ENCODE results near the gene HK1. TPM values are rescaled to one million over a fixed set of nuclear protein-coding genes. Genes with fewer than 3 reads are reported as not detected.
A peak's percentile ranks its signal among the peaks of the same experiment; 100 is the strongest.

Gene HK1
- total RNA-seq, 1 experiment from 2014 or later, result 102 TPM

DNA sequence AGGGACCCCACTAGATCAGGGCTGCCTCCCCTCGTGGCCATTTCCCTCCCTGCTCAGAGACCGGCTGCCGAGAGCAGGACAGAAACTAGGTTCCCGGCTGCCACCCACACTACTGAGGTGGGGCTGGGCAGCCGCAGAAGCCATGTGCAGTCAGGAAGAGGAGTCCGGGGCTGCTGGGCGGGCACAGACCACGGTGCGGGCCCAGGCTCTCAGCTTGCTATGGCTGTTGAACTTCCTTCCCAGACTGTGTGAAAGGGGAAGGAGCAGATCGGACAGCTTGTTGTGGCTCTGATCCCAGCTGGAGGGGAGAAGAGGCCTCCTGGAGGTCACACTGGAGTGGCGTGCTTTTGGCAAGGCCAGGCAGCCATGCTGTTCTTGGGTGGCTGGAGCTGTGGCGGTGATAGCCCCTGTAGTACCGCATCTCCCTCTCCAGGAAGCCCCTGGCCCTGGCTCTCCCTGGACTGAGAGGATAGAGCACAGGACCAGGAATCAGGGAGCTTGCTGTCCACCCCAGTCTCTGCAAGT lies 56.8 kb downstream of the HK1 start:
- DNase-seq (ENCODE audit: low read depth), result no peak
- in situ Hi-C loops (cut with HindIII; ENCODE audit: low pct_unique_long_range_greater_than_20kb, low sequenced_read_pairs), result no loop called here

DNA sequence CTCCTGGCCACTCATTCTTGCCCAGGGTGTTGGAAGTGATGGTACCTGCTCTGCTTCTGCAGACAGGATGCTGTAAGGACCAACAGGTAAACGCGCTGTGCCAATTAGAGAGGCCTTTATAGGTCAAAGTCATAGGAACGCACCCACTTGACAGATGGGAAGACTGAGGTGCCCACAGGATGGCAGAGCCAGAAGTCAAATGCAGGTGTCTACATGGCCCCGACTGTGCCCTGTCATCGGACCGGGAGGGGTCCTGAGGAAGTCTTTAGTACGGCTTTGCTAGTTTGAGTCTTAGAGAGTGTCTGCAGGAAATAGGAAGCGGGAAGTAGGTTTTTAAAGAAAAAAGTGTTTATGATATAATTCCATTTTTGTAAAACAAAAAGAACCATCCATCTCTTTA lies 57.3 kb downstream of the HK1 start:
- in situ Hi-C loops (cut with HindIII; ENCODE audit: low pct_unique_long_range_greater_than_20kb, low sequenced_read_pairs), result no loop called here
- no peak for DNase-seq (ENCODE audit: low read depth)

DNA sequence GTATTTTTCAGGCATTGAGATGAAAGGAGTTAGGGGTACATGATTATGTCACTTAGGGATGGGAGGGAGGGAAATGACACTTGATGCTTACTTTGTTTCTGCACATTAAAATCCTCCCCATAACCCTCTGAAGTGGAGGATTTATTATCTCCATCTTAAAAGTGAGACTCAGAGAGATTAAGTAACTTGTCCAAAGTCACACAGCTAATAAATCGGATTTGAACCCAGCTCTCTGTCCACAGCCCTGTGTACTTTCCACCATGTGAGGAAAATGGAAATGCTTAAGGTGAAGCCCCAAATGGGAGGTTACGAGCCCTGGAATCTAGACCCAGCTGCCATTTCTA lies 58.6 kb downstream of the HK1 start:
- in situ Hi-C loops (cut with HindIII; ENCODE audit: low pct_unique_long_range_greater_than_20kb, low sequenced_read_pairs), result no loop called here
- no peak for DNase-seq (ENCODE audit: low read depth)

DNA sequence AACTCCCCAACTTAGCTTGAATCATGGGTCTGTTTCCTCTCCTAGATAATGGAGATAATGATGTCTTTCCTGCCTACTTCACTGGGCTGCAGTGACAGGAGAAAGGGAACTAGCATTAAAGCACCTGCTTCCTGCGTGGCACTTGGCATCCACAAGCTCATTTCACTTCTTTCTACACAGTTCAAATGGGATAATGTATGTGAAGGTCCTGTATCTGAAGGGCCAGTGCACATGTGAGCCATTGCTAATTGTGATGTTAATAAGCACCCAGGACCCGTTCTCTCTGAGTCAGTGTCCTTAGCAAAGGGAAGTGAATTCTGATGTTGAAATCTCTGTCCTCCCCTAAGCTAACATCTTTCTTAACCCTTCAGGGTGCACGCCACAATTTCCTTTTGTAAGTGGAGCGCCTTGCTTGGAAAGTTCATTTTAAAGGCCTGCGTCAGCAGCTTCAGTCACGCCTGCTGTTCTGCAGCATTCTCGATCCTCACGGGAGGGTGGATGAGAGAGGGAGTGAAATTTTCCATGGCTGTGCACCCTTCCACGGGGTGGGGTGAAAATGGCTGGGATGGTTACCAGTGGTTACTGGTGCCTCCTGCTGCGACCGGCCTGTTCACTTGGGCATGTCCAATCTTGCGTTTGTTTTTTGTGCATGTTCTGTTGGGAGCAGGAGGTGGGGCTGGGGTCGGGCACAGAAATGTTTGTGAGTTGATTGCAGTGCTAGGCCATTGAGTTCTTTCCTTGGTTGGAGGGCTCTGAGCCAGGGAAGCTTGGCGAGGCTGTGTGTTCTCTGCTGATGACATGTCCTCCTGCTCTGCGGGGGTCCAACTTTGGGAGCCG lies 59.2 kb downstream of the HK1 start:
- in situ Hi-C loops (cut with HindIII; ENCODE audit: low pct_unique_long_range_greater_than_20kb, low sequenced_read_pairs), result no loop called here

DNA sequence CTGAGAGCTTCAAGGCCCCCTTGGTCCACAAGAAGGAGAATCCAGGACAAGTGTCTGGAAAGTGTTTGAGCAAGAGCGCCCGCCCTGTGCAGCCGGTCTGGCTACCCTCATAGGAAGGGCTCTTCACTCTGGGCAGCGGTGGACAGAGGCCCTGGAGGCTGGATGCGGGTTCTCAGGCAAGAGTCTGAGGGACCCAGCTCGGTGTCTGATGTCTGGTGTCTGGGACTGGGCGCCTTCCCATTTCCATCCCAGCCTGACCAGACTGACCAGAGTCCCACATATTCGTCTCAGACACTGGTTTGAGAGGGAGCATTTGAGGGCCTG lies 59.8 kb downstream of the HK1 start:
- in situ Hi-C loops (cut with HindIII; ENCODE audit: low pct_unique_long_range_greater_than_20kb, low sequenced_read_pairs), result no loop called here
- DNase-seq (ENCODE audit: low read depth), result no peak

More for the DNA sequence above, 59.2 kb downstream of the HK1 start:
- DNase-seq (ENCODE audit: low read depth), result peak; percentile 81

DNA sequence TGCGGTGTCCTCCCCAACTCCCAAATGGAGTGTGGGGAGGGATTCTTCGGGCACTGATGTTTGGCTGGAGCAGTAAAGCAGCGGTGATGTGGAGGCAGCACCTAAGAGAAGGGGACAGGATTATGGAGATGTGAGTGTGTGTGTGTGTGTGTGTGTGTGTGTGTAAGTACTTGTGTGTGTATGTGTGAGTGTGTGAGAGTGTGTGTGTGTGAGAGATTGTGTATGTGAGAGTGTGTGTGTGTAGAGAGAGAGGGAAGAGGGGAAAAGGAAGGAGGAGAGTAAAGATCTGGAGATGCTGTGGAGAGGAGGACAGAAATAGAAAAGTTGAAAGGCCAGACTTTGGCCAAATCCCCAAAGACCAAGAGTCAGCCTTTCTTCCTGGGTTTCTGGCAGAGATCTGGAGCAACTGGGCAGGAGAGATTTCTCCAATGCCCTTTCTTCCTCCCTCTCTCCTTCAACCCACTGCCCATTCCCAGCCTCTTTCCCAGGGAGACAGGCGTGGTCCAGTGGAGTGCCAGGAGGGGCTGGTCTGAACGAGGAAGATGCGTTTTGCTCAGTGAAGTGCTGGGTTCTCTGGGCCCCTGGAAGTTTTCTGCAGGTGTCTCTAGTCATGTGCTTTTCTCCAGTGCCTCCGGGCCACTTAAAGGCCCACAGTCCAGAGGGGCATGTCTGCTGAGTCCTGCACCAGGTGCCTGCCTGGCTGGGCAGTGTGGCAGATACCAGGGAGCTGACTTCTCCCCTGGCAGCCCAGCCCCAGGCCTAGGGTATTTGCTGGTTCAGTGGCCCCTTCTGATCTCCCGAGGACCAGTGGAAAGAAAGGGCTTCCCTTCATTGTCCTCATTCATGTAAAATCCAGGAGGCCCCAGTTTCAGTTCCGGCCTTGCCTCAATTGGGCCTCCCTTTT lies 60.5 kb downstream of the HK1 start:
- in situ Hi-C loops (cut with HindIII; ENCODE audit: low pct_unique_long_range_greater_than_20kb, low sequenced_read_pairs), result no loop called here
- no peak for DNase-seq (ENCODE audit: low read depth)

DNA sequence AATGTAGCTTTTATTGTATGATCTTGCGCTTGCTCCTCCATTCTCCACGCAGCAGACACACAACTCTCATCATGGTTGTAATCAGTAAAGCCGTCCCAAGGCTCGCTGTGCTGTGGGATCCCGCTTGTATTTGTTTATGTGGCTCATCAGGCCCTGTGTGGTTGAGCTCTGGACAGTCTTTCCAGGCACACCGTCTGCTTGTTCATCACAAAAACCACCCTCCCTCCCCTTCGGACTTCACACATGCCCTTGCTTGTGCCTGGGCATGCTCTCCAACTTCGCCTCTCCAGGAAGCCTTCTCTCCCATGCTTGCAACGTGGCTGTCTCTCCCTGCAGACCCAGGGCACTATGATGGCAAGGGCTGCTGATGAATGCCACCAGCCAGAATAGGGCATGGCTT lies 62.4 kb downstream of the HK1 start:
- DNase-seq (ENCODE audit: low read depth), result no peak
- in situ Hi-C loops (cut with HindIII; ENCODE audit: low pct_unique_long_range_greater_than_20kb, low sequenced_read_pairs), result no loop called here

DNA sequence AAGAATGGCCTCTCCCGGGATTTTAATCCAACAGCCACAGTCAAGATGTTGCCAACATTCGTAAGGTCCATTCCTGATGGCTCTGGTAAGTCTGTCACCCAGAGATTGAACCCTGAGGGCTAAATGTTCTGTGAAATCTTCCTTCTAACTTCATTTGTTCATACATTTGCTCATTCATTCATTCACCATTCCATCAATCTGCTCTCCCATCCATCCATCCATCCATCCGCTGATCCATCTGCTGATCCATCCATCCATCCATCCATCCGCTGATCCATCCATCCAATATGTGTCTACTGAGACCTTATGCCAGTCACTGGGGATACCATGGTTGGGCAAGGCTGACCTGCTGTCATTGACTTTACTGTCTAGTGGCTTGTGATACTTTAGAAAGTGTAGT lies 65.6 kb downstream of the HK1 start:
- in situ Hi-C loops (cut with HindIII; ENCODE audit: low pct_unique_long_range_greater_than_20kb, low sequenced_read_pairs), result no loop called here
- no peak for DNase-seq (ENCODE audit: low read depth)

DNA sequence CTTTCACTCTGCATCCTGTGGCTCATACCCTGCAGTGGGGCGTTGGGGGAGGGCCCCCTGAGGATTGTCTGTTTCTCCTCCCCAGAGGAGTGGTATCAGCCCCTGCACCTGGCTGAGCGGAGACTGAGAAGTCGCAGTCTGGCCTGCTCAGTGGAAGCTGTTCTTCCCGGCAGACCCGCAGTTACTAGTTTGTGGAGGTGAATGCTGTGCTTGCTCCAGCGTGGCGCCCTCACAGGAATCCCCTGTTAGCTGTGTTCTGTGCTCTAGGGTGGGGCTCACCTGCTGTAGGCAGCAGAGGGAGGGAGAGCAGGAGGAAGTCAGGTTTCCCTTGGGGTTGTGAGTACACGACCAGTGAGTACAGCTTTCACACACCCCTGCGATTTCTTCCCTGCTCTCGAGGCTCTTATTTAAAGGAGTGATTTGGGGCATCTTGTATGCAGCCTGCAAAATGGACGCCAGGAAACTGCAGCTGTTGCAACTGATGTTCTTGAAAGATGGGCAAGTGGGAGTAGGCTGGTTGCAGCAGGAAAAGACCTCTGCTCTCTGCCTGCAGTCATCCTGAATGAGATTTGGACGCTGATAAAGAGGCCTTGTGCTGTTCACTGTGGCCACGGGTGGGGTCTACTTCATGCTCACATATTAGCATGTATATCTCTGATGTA lies 66.4 kb downstream of the HK1 start:
- no peak for DNase-seq (ENCODE audit: low read depth)
- in situ Hi-C loops (cut with HindIII; ENCODE audit: low pct_unique_long_range_greater_than_20kb, low sequenced_read_pairs), result no loop called here

DNA sequence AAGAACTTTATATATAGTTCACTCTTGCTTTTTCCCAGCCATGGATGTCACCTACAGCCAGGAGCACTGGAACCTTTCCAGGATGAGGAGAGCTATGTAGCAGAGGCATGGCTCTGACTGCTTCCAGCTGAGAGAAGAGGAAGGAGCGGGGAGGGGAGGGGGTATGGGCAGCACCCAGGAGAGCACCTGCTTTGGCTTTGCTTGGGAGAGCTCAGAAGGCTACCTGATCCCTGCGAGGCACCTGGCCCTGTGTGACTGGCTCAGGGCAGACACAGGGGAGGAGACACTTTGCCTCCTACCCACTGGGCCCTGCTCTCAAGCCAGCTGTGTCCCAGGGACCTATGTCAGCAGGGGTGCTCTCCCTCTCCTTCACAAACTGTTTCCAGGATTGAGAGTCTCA lies 67.1 kb downstream of the HK1 start:
- in situ Hi-C loops (cut with HindIII; ENCODE audit: low pct_unique_long_range_greater_than_20kb, low sequenced_read_pairs), result no loop called here
- no peak for DNase-seq (ENCODE audit: low read depth)

DNA sequence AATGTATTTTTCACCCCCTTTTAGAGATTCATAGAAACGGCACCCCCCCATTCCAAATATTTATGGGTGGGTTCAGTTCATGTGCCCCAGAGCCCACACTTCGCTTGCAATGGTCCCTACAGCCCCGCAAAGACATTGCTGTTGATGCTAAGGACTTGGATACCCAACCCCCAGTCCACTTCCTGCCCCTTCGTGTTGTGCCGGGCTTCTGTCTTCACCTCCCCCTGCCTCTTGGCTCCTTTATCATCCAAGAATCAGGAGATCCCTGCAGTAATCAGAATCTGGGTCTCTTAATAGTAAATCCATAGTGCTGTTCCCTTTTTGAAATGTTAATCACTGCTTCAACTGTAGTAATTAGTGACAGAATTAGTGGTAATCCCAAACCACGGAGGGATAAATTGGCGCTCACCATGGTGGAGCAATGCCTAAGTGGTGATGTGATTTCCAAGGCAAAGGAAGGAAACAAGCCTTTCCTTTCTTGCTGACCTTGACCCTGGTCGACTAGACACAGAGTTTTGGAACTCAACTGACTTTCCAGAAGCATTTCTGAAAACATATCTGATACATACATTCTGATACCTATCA lies 67.7 kb downstream of the HK1 start:
- no peak for DNase-seq (ENCODE audit: low read depth)
- in situ Hi-C loops (cut with HindIII; ENCODE audit: low pct_unique_long_range_greater_than_20kb, low sequenced_read_pairs), result no loop called here

DNA sequence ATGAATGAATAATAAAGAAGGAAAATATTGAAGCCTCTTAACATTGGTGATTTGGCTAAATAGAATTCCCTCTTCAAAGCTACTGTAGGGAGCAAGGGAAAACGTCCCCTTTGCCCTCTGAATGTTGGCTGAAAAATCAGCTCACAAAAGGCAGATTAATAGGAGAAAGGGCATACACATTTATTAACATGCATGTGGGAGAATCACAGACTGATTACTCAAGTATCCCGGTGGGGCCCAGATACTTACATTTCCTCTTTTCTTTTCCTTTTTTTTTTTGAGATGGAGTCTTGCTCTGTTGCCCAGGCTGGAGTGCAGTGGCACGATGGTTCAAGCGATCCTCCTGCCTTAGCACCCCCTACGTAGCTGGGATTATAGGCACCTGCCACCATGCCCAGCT lies 68.5 kb downstream of the HK1 start:
- in situ Hi-C loops (cut with HindIII; ENCODE audit: low pct_unique_long_range_greater_than_20kb, low sequenced_read_pairs), result no loop called here
- no peak for DNase-seq (ENCODE audit: low read depth)

DNA sequence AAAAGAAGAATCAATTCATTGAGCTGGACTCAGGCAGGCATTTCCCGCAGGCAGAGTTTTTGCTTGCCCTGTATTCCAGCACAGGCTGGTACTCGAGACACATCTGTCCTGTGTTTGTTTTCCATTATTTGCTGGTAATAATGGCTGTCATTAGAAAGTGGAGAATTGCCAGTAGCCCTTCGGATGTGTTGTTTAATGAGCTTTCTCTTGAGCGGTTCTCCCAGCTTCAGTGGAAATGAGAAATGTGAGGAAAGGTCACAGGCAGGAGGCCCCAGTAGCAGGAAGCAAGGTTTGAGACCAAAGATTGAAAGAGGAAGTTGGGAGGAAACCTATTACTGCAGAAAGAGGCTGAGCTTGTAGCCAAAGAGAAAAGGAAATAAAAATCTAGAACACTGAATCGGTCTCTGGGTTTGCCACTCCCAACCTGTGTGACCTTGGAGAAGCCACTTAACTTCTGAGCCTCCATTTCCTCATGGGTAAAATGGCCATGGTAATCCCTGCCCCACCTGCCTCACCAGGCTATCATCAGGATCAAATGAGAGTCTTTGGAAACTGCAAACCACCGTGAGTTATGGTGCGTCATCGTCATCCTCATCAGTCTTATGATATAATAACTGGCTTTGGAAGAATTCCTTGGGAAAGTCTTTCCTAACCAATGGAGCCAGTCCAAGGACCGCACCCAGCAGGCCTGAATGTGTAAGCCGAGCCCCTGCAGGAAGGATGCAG lies 70.7 kb downstream of the HK1 start:
- DNase-seq (ENCODE audit: low read depth), result no peak
- in situ Hi-C loops (cut with HindIII; ENCODE audit: low pct_unique_long_range_greater_than_20kb, low sequenced_read_pairs), result no loop called here

DNA sequence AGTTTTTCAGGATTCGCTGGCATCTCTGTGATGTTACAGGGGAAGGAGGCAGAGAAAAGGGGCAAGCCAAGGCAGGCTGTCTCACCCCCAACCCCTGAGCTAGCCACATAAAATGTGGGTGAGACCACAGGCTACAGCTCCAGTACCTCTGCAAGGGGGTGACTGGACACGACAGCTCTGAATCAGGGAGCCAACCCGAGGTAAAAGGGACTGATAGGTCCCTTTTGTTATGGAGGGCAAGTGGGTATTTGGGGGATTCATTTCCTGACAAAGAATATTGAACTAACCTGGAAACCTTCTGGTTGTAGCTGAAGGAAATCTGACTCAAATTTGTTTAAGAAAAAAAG lies 71.2 kb downstream of the HK1 start:
- no peak for DNase-seq (ENCODE audit: low read depth)
- in situ Hi-C loops (cut with HindIII; ENCODE audit: low pct_unique_long_range_greater_than_20kb, low sequenced_read_pairs), result no loop called here

DNA sequence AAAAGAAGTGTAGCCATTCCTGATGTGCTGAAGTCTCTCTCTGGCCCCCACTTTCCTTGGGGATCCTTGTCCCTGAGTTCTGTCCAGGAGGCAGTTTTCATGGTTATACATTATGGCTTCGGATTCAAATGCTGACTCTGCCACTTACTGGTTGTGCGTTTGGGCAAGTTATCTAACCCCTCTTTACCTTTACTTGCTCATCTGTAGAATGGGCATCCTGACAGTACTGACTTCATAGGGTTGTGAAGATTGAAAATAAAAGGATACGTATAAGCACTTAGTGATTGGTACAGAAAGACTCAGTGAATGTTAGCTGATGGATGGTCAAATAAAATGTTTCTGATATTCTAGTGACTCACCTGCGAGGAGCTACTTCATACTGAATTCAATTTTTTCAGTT lies 73.3 kb downstream of the HK1 start:
- in situ Hi-C loops (cut with HindIII; ENCODE audit: low pct_unique_long_range_greater_than_20kb, low sequenced_read_pairs), result no loop called here
- DNase-seq (ENCODE audit: low read depth), result no peak

DNA sequence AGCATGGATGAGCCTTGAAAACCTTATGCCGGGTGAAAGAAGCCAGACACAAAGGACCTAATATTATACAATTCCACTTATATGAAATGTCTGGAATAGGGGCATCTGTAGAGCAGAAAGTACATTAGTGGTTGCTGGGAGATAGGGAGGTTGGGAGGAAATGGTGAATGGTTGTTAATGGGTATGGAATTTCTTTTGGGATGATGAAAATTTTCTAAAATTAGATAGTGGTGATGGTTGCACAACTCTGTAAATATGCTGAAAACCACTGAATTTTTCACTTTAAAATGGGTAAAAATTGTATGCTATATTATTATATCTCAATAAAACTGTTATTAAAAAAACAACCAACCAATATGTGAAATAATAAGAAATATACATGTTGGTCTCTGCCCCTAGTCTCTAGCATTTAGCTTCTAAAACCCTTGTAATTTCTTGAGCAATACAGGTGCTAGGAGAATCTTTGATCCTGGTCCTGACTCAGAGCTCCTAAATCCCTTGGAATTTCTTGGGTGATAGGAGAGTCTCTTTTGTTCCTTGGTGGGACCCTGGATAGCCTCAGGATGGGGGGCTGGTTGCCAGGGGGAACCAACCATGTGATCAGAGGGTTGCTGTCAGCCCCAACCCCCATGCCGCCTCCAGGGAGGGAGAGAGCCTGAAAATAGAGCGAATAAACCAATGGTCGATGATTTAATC lies 74.4 kb downstream of the HK1 start:
- no peak for DNase-seq (ENCODE audit: low read depth)
- in situ Hi-C loops (cut with HindIII; ENCODE audit: low pct_unique_long_range_greater_than_20kb, low sequenced_read_pairs), result no loop called here

DNA sequence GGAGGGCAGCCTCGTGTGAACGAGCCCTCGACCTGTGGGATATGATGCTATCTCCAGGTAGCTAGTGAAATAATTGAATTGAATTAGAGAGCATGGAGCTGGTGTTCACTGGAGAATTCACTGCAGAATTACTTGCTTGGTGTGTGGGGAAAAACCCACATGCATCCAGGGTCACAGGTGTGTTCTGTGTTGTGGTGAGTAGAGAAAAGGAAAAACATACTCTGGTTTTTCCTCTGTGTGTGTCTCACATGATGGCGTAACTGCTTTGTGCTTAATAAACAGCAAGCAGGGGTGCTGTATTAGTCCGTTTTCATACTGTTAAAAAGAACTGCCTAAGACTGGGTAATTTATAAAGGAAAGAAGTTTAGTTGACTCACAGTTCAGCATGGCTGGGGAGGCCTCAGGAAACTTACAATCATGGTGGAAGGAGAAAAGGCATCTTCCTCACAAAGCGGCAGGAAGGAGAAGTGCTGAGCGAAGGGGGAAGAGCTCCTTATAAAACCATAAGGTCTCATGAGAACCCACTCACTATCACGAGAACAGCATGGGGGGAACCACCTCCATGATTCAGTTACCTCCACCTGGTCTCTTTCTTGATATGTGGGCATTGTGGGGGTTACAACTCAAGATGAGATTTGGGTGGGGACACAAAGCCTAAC lies 75.8 kb downstream of the HK1 start:
- no peak for DNase-seq (ENCODE audit: low read depth)
- in situ Hi-C loops (cut with HindIII; ENCODE audit: low pct_unique_long_range_greater_than_20kb, low sequenced_read_pairs), result no loop called here

All from Caki2 (cell line).